ENCODE measurements around the gene MLYCD.

The MLYCD gene

GRCh38 chr16:83891742-83892141 lies 7.2 kb upstream of the MLYCD start:
- in situ Hi-C loops (cut with HindIII; ENCODE audit: low sequenced_read_pairs) = no loop called here
- TF ChIP-seq CTCF (IDR thresholded peaks at IDR 0.05; ENCODE audit: low read depth, low read length) = no peak
- no peak for DNase-seq (ENCODE audit: low read depth, low spot score)
- H3K4me3 ChIP-seq (ENCODE audit: low read depth, low read length) = no peak overlapping the region

- no peak overlapping the region for H3K4me3 ChIP-seq (ENCODE audit: low read depth, low read length)
- in situ Hi-C loops (cut with HindIII; ENCODE audit: low sequenced_read_pairs) = no loop called here
- TF ChIP-seq CTCF (IDR thresholded peaks at IDR 0.05; ENCODE audit: low read depth, low read length) = no peak
- no peak for DNase-seq (ENCODE audit: low read depth, low spot score)
Observed at GRCh38 chr16:83895243-83895642, 3.7 kb upstream of the MLYCD start.

GRCh38 chr16:83895942-83896341 lies 3.0 kb upstream of the MLYCD start:
- in situ Hi-C loops (cut with HindIII; ENCODE audit: low sequenced_read_pairs) = no loop called here
- no peak for DNase-seq (ENCODE audit: low read depth, low spot score)
- no peak for TF ChIP-seq CTCF (IDR thresholded peaks at IDR 0.05; ENCODE audit: low read depth, low read length)
- H3K4me3 ChIP-seq (ENCODE audit: low read depth, low read length) = no peak overlapping the region

- DNase-seq (ENCODE audit: low read depth, low spot score) = peak; percentile 57
- in situ Hi-C loops (cut with HindIII; ENCODE audit: low sequenced_read_pairs) = no loop called here
- TF ChIP-seq CTCF (IDR thresholded peaks at IDR 0.05; ENCODE audit: low read depth, low read length) = no peak
- H3K4me3 ChIP-seq (ENCODE audit: low read depth, low read length) = peak overlapping the region; percentile 45
Observed at GRCh38 chr16:83899272-83899897, 470 bp downstream of the MLYCD start.

GRCh38 chr16:83899978-83900377 lies 1.1 kb downstream of the MLYCD start:
- in situ Hi-C loops (cut with HindIII; ENCODE audit: low sequenced_read_pairs) = no loop called here
- H3K4me3 ChIP-seq (ENCODE audit: low read depth, low read length) = peak overlapping the region; percentile 45
- no peak for TF ChIP-seq CTCF (IDR thresholded peaks at IDR 0.05; ENCODE audit: low read depth, low read length)
- no peak for DNase-seq (ENCODE audit: low read depth, low spot score)

- H3K4me3 ChIP-seq (ENCODE audit: low read depth, low read length) = no peak overlapping the region
- in situ Hi-C loops (cut with HindIII; ENCODE audit: low sequenced_read_pairs) = no loop called here
- DNase-seq (ENCODE audit: low read depth, low spot score) = no peak
- no peak for TF ChIP-seq CTCF (IDR thresholded peaks at IDR 0.05; ENCODE audit: low read depth, low read length)
Observed at GRCh38 chr16:83900571-83900970, 1.7 kb downstream of the MLYCD start.

Measured in astrocyte of the spinal cord (primary cell).